Large intestine (tissue), 3 donors: ENCODE data around the gene SLCO2A1. TPM values are rescaled to one million over a fixed set of nuclear protein-coding genes. Genes with fewer than 3 reads are reported as not detected.

ENCODE experiments used
- DNase-seq, 2 donors: peaks; one replicate each; pipeline versions ENCODE4 v3.0.0 to v3.0.0-alpha.2; 2013
- H3K27ac ChIP-seq: one replicate; pipeline ENCODE4 v1.5.1; 2013; ENCODE audit warnings: low read length
- H3K27me3 ChIP-seq: 2 replicates; pipeline ENCODE4 v1.6.1; 2013; ENCODE audit warnings: low read length; ENCODE audit not compliant: control insufficient read depth, insufficient read depth
- H3K36me3 ChIP-seq: 2 replicates; pipeline ENCODE4 v1.6.1; 2013; ENCODE audit warnings: low read length; ENCODE audit not compliant: control insufficient read depth, insufficient read depth
- H3K4me1 ChIP-seq: one replicate; pipeline ENCODE4 v1.6.1; 2013; ENCODE audit warnings: low read length; ENCODE audit not compliant: control insufficient read depth, insufficient read depth
- H3K4me3 ChIP-seq: one replicate; pipeline ENCODE4 v1.5.1; 2013; ENCODE audit warnings: low read length
- H3K9me3 ChIP-seq: one replicate; pipeline ENCODE4 v1.6.1; 2013; ENCODE audit warnings: mild to moderate bottlenecking, low read depth, low read length, moderate library complexity; ENCODE audit not compliant: control insufficient read depth
- WGBS: methylation state at CpG from one replicate; pipeline ENCODE4 v1.1.5; 2013; ENCODE audit warnings: low lambda C conversion rate; ENCODE audit not compliant: insufficient coverage; 5-methylcytosine and 5-hydroxymethylcytosine counted together
- polyA plus RNA-seq: library from polyadenylated mRNA; unstranded; fragments of 120-200 nt; gene quantifications from one replicate; pipeline ENCODE4 v1.2.1, GENCODE V29; 2013

Gene SLCO2A1
- polyA plus RNA-seq, 1 donor: 8.2 TPM

DNA sequence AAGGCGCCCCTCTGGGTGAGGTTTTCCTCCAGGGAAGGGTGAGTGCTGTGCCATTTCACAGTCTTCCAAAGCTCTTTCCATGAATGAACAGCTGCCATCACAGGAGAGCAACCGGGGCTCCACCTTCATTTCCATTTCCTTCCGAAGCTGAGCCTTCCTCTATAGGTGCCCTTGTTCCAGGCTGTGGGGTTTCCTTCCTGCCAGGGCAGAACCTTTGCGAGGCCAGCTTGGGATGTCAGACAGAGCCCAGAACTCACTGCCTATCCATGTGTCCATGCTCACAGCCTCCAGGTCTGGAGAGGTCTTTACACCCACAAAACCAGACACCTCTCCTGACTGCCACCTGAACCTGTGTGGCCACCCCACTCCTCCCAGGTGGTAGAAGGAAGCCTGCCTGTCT is 49.2 kb downstream of the SLCO2A1 start:
- H3K36me3 ChIP-seq: no peaks in the 10 kb centered on the region
- H3K4me1 ChIP-seq: no peaks in the 10 kb centered on the region
- H3K9me3 ChIP-seq: no peaks in the 10 kb centered on the region
- H3K27ac ChIP-seq: no peak overlapping the region
- WGBS: no CpG with 5 or more reads among the region's 4 CpGs
- no peaks in the 10 kb centered on the region for H3K27me3 ChIP-seq
- no peak overlapping the region for H3K4me3 ChIP-seq
- no peak for DNase-seq

DNA sequence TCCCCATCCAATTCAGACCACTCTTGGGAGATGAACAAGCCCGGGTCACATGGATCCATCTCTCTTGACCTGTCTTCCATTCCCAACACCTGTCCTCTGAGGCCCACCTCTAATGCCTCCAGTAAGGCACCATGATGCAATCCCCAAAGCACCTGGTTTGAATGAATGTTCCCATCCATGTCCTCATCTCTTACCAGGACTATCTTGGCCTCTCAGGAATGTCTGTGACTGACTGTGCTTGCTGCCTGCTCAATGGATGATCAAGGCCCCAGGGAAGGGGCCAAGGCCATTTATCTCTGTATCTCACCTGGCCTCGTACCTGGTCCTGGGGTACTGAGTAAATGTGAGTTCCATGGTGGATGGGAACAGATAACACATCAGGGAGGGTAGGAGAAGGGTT is 49.7 kb downstream of the SLCO2A1 start:
- WGBS: no CpG with 5 or more reads among the region's 2 CpGs
- Histone ChIP-seq H3K4me1 (no peaks in the 10 kb centered on the region), H3K27me3 (no peaks in the 10 kb centered on the region), H3K4me3 (no peak overlapping the region), H3K36me3 (no peaks in the 10 kb centered on the region), H3K27ac (no peak overlapping the region), H3K9me3 (no peaks in the 10 kb centered on the region)
- DNase-seq: no peak

DNA sequence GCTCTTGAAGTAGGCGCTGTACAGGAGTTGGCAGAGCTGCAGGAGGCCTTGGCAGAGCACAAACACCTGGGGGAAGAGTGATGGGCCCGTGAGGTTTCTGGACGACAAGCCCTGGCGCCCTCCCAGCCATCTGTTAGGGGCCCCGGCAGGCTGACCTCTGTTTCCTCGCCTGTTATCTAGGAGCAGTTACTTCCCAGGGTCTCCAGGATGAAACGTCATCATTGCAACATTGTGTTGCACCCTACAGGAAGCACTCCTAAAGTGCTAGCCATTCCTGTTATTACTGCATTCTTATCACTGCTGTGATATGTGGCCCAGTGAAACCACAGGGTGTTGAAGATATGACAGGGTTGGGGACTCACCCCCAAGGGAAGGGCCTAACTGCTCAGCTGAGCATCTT is 50.2 kb downstream of the SLCO2A1 start:
- no peak for DNase-seq
- WGBS: no CpG with 5 or more reads among the region's 7 CpGs
- Histone ChIP-seq H3K4me1 (no peaks in the 10 kb centered on the region), H3K27ac (no peak overlapping the region), H3K9me3 (no peaks in the 10 kb centered on the region), H3K36me3 (no peaks in the 10 kb centered on the region), H3K27me3 (no peaks in the 10 kb centered on the region), H3K4me3 (no peak overlapping the region)

DNA sequence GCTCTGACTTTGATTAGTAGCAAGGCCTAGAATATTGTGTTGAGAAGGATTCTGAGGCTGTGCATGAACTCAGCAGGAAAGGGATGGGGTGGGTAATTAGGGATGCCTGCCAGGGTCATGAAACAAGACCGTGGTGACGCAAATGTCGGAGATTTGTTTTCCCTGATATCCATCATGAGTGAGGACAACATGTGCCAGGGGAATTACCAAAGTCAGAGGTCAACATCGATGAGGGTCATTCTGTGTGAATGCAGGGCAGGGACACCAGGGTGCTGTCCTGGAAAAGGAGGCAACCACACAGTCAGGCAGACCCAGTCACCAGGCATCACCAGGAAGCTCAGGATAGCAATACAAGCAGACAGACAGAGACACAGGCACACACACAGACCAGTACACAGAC is 52.2 kb downstream of the SLCO2A1 start:
- no peaks in the 10 kb centered on the region for H3K36me3 ChIP-seq
- no peaks in the 10 kb centered on the region for H3K27me3 ChIP-seq
- H3K4me3 ChIP-seq: no peak overlapping the region
- DNase-seq: no peak
- H3K27ac ChIP-seq: no peak overlapping the region
- 92% methylated on average over 3 of the region's 4 CpGs for WGBS
- H3K4me1 ChIP-seq: no peaks in the 10 kb centered on the region
- no peaks in the 10 kb centered on the region for H3K9me3 ChIP-seq

DNA sequence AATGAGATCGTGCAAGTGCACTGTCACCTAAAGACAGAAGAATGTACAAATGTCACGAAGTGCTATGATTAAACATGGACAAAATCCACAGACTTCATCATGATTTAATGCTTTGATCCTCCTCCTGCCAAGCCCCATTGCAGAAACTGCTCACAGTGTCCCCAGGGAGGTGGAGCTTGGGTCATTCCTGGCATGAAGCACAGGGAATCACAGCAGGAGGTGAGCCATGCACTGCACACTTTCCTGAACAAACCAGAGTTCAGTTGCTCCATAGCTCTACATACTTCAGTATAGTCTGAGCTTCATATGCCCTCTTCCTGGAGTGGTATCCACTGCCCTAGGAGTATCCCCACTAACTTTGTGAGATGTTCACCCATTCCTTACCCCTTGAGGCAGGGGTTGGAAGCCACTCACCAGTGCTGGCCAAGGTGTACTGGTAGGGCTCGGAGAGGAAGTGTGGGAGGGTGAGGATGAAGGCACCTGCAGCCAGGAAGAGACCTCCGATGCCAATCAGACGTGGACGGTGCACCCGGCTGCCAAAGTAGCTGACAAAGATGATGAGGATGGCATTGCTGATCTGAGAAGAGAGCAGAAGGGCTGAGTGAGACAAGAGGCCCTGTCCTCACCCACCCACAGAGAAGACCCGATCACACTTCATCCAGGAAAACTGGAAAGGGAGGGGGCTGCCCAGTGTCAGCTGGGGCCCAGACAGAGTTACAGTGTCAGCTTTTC is 56.3 kb downstream of the SLCO2A1 start:
- WGBS: no CpG with 5 or more reads among the region's 8 CpGs
- H3K9me3 ChIP-seq: no peaks in the 10 kb centered on the region

DNA sequence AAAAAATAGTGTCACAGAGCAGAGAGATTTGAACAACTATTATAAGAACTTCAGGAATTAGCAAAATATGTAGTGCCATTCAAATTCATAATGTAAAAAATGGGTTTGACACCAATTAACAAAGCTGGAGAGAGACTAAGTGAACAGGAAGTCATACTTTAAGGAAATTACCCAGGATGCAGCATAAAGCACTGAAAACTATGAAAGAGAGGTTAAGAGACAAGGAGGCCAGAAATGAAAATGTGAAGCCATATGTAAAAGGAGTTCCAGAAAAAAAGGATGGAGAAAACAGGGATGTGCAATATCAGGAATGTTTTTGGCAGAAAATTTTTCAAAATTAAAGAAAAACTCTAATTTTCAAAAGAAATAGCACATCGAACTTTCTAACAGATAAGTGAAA is 57.6 kb downstream of the SLCO2A1 start:
- Histone ChIP-seq H3K4me1 (no peaks in the 10 kb centered on the region), H3K27ac (no peak overlapping the region), H3K36me3 (no peaks in the 10 kb centered on the region), H3K27me3 (no peaks in the 10 kb centered on the region), H3K9me3 (no peaks in the 10 kb centered on the region), H3K4me3 (no peak overlapping the region)
- 100% methylated on average over 1 of the region's 1 CpG for WGBS
- DNase-seq: no peak

More for the DNA sequence above, 56.3 kb downstream of the SLCO2A1 start:
- no peak for DNase-seq
- H3K4me1 ChIP-seq: no peaks in the 10 kb centered on the region
- H3K36me3 ChIP-seq: no peaks in the 10 kb centered on the region
- no peaks in the 10 kb centered on the region for H3K27me3 ChIP-seq
- H3K27ac ChIP-seq: no peak overlapping the region
- H3K4me3 ChIP-seq: no peak overlapping the region

DNA sequence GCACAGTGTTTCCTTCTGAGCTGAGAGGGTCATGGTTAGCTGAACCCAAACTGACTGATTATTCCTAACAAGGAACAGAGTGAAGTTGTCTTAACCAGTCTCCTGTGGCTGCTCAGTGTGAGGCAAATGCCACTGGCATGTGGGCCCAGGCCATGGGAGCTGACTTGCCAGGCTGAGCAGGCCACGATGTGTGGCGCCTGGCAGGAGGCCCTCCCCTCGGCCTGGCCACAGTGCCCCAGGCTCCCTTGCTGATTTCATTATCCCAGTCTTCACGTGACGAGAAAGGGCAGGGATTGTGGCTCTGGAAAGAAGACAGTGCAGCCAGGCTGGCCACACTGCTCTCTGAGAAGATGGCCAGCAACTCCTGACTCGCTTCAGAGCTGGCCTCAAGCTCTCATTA is 58.8 kb downstream of the SLCO2A1 start:
- H3K9me3 ChIP-seq: no peaks in the 10 kb centered on the region
- no peaks in the 10 kb centered on the region for H3K4me1 ChIP-seq
- H3K27me3 ChIP-seq: no peaks in the 10 kb centered on the region
- H3K36me3 ChIP-seq: no peaks in the 10 kb centered on the region
- H3K27ac ChIP-seq: no peak overlapping the region
- no peak overlapping the region for H3K4me3 ChIP-seq
- no peak for DNase-seq
- WGBS: no CpG with 5 or more reads among the region's 6 CpGs

DNA sequence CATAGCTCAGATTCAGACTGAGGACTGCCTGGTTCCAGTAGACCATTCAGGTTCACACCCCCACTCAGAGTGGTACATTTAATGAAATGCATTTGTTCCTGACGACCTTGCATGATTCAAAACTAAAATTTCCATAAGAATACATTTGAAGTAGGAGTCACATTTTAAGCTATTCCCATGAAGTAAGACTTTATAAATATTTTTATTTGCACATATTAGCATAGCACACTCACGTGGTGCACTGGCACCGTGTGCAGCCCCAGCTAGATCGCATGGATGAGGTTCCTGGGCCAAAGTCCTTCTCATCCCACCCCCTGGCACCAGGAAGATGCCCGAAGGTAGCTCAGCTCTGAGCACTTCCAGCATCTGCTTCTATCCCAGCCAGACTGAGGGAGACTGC is 59.4 kb downstream of the SLCO2A1 start:
- no peak for DNase-seq
- H3K36me3 ChIP-seq: no peaks in the 10 kb centered on the region
- no peaks in the 10 kb centered on the region for H3K4me1 ChIP-seq
- no peaks in the 10 kb centered on the region for H3K9me3 ChIP-seq
- no peak overlapping the region for H3K4me3 ChIP-seq
- WGBS: no CpG with 5 or more reads among the region's 5 CpGs
- no peak overlapping the region for H3K27ac ChIP-seq
- no peaks in the 10 kb centered on the region for H3K27me3 ChIP-seq

DNA sequence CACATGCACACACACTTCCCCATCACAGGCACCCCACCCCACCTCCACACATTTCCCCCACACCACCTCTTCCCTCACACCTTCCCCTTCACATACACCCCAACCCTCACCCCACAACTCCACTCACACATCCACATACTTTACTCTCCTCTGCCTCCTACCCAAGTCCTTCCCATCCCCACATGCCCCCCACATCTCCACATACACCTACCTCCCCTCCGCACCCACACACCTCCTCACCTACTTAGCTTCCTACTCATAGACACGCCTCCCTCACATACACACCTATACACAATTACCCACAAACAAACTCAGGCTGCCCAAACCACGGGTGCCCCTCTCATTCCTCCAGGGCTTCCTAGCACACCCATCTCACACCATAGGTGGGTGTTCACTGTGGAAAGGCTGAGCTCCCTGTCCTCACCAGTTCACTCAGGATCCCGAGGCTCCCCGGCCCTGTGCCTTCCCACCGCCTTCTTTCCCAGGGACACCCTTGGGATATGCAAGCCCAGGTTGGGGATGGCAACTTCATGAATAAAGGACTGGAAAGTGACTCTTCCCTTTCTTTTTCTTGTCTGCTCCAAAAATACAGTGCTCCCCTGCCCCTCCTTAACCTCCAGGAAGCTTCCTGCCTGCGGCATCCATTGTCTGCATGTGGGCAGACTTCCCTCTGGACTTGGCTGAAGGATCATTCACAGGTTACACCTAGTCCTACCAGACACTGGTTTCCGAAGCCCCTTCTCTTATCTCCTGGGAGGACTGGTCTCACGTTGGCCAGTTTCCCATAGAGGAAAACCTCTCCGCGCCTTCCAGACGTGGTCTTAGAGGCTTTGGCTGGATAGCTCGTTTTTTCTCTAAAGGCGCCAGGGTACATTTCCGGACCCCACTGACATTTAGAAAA is 61.5 kb downstream of the SLCO2A1 start:
- Histone ChIP-seq H3K27me3 (no peaks in the 10 kb centered on the region), H3K36me3 (no peaks in the 10 kb centered on the region), H3K27ac (no peak overlapping the region), H3K4me3 (no peak overlapping the region), H3K9me3 (no peaks in the 10 kb centered on the region), H3K4me1 (no peaks in the 10 kb centered on the region)
- whole genome bisulfite sequencing: 80% methylated on average over 1 of the region's 15 CpGs
- no peak for DNase-seq

DNA sequence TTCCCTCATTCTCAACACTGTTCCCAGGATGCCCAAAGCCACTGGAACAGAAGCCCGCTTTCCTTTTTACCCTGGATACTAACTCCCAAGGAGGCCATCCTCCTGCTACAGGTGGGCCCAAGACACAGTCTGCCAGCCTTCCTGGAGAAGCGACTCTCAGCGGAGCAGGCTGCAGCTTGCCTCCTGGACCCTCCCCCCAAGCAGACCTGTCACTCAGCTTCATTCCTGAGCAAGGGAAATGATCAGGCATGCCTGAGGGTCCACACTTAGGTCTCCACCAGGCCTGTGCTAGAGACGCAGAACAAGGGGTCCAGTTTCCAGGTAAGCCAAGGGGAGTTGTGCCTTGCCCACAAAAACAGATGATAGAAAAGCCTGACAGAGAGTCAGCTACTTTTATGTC is 62.8 kb downstream of the SLCO2A1 start:
- no peak for DNase-seq
- H3K36me3 ChIP-seq: no peaks in the 10 kb centered on the region
- no CpG with 5 or more reads among the region's 4 CpGs for WGBS
- no peak overlapping the region for H3K4me3 ChIP-seq
- no peaks in the 10 kb centered on the region for H3K4me1 ChIP-seq
- H3K9me3 ChIP-seq: no peaks in the 10 kb centered on the region
- H3K27me3 ChIP-seq: no peaks in the 10 kb centered on the region
- no peak overlapping the region for H3K27ac ChIP-seq
